HCT116 (cell line): ENCODE measurements around the gene TMEM132A. TPM values are rescaled to one million over a fixed set of nuclear protein-coding genes. Genes with fewer than 3 reads are reported as not detected.

Experiments used
- ATAC-seq: fragments of 200-7000 bp; cut with Tn5 transposase; 2 replicates; pipeline ENCODE4 v1.9.1; 2020; ENCODE audit warnings: mild to moderate bottlenecking, moderate library complexity
- BruUV-seq: library from RNA; stranded (reverse); fragments of 400-500 nt; replicated peaks from 2 replicates; lab custom pipeline; 2021; lab: Mats Ljungman, UMichigan
- CTCF ChIA-PET: fragments of 300-600 bp; sonication (Branson Sonifier 250); formaldehyde crosslinking; loops from one replicate; lab custom pipeline; 2021; ENCODE audit warnings: antibody characterized with exemption; lab: Charles Lee
- POLR2A ChIA-PET: fragments of 300-600, 350-600 bp; sonication (Branson Sonifier 250); formaldehyde crosslinking; loops from one replicate; lab custom pipeline; 2021; ENCODE audit warnings: antibody characterized with exemption; lab: Charles Lee
- RAD21 ChIA-PET, 2 experiments: fragments of 300-600 bp; sonication (Branson Sonifier 250); formaldehyde crosslinking; loops; one replicate each; lab custom pipeline; 2023; ENCODE audit warnings: low total read pairs in 2 of 2; ENCODE audit not compliant: uncharacterized antibody in 2 of 2, unreplicated experiment in 2 of 2, low non-redundant PET in 1 of 2; lab: Charles Lee
- DNase-seq: peaks from one replicate; pipeline ENCODE4 v3.0.0-alpha.2; 2010; ENCODE audit warnings: low read depth, low spot score
- H2AFZ ChIP-seq: fragments of 200-600 bp; shearing (Covaris generic), sonication (generic); 2 replicates; pipeline ENCODE4 v1.6.1; 2017; ENCODE audit warnings: low read depth, mixed run types, mixed read lengths, antibody characterized with exemption, low read length; ENCODE audit not compliant: poor library complexity, severe bottlenecking
- H3K27ac ChIP-seq: 2 replicates; pipeline ENCODE4 v1.5.1; 2012; ENCODE audit warnings: low read depth, low read length
- H3K27me3 ChIP-seq: fragments of 200-600 bp; sonication (generic); 2 replicates; pipeline ENCODE4 v1.6.1; 2016; ENCODE audit warnings: mixed run types, low read length, mixed read lengths; ENCODE audit not compliant: insufficient read depth
- H3K36me3 ChIP-seq, 2 experiments: fragments of 200-500 bp in 1 of 2; fragments of 200-600 bp in 1 of 2; sonication (Bioruptor generic) in 1 of 2; sonication (generic) in 1 of 2; 2 replicates each; pipeline versions ENCODE4 v1.5.1 to v1.6.1; 2014 to 2016; ENCODE audit warnings: low read length in 2 of 2, inconsistent platforms in 1 of 2, mixed read lengths in 1 of 2, mixed run types in 1 of 2; ENCODE audit not compliant: insufficient read depth in 2 of 2, control insufficient read depth in 1 of 2
- H3K4me1 ChIP-seq, 2 experiments: fragments of 200-600 bp in 1 of 2; sonication (generic) in 1 of 2; 2 replicates each; pipeline versions ENCODE4 v1.5.1 to v1.6.1; 2012 to 2017; ENCODE audit warnings: low read length in 2 of 2, inconsistent platforms in 1 of 2, mild to moderate bottlenecking in 1 of 2, mixed read lengths in 1 of 2, mixed run types in 1 of 2, moderate library complexity in 1 of 2; ENCODE audit not compliant: insufficient read depth in 2 of 2, control insufficient read depth in 1 of 2
- H3K4me2 ChIP-seq: fragments of 200-600 bp; sonication (generic); 2 replicates; pipeline ENCODE4 v1.6.1; 2017; ENCODE audit warnings: mixed run types, low read length, mixed read lengths
- H3K4me3 ChIP-seq, 2 experiments: fragments of 200-600 bp in 1 of 2; sonication (generic) in 1 of 2; replicated peaks in 1 of 2; 2 replicates each; pipeline ENCODE4 v1.5.1; 2011 to 2016; ENCODE audit warnings: low read length in 2 of 2, control low read depth in 1 of 2, low read depth in 1 of 2, mild to moderate bottlenecking in 1 of 2, mixed read lengths in 1 of 2, mixed run types in 1 of 2
- H3K79me2 ChIP-seq: fragments of 200-600 bp; sonication (generic); 2 replicates; pipeline ENCODE4 v1.6.1; 2017; ENCODE audit warnings: mild to moderate bottlenecking, mixed run types, low read length, moderate library complexity, mixed read lengths; ENCODE audit not compliant: insufficient read depth
- H3K9ac ChIP-seq: fragments of 200-600 bp; sonication (generic); 2 replicates; pipeline ENCODE4 v1.6.1; 2016; ENCODE audit warnings: low read length, mixed read lengths
- H3K9me2 ChIP-seq: fragments of 200-600 bp; sonication (generic), shearing (Covaris generic); 2 replicates; pipeline ENCODE4 v1.6.1; 2017; ENCODE audit warnings: mixed run types, mild to moderate bottlenecking, moderate library complexity; ENCODE audit not compliant: insufficient read depth
- H3K9me3 ChIP-seq, 2 experiments: fragments of 200-500 bp in 1 of 2; fragments of 200-600 bp in 1 of 2; sonication (Bioruptor generic) in 1 of 2; sonication (generic) in 1 of 2; 2 replicates each; pipeline ENCODE4 v1.6.1; 2014 to 2017; ENCODE audit warnings: low read length in 2 of 2, mixed read lengths in 2 of 2, inconsistent platforms in 1 of 2, low read depth in 1 of 2, mild to moderate bottlenecking in 1 of 2, mixed run types in 1 of 2, moderate library complexity in 1 of 2; ENCODE audit not compliant: control insufficient read depth in 1 of 2, insufficient read depth in 1 of 2
- H4K20me1 ChIP-seq: fragments of 200-600 bp; sonication (generic), shearing (Covaris generic); 2 replicates; pipeline ENCODE4 v1.6.1; 2017; ENCODE audit warnings: mixed run types, mild to moderate bottlenecking, moderate library complexity; ENCODE audit not compliant: insufficient read depth
- CEBPB ChIP-seq: IDR thresholded peaks from 2 replicates; pipeline ENCODE4 v1.6.1; 2012; ENCODE audit warnings: low read depth
- CTCF ChIP-seq, 3 experiments: fragments of 200-600 bp in 1 of 3; sonication (generic) in 1 of 3; IDR thresholded peaks in 2 of 3; conservative IDR thresholded peaks in 1 of 3; 2 replicates each; pipeline ENCODE4 v1.5.1; 2012 to 2017; ENCODE audit warnings: low read depth in 2 of 3, low read length in 2 of 3, antibody characterized with exemption in 1 of 3, borderline replicate concordance in 1 of 3, control low read depth in 1 of 3, mild to moderate bottlenecking in 1 of 3, mixed read lengths in 1 of 3, mixed run types in 1 of 3, moderate library complexity in 1 of 3; ENCODE audit not compliant: insufficient read depth in 1 of 3
- EGR1 ChIP-seq: IDR thresholded peaks from 2 replicates; pipeline ENCODE4 v1.6.1; 2012; ENCODE audit warnings: low read depth
- EZH2phosphoT487 ChIP-seq: fragments of 200-600 bp; IDR thresholded peaks from 2 replicates; pipeline ENCODE4 v1.6.1; 2018; ENCODE audit warnings: antibody characterized with exemption, borderline replicate concordance
- FOSL1 ChIP-seq: IDR thresholded peaks from 2 replicates; pipeline ENCODE4 v1.6.1; 2012; ENCODE audit warnings: low read depth
- POLR2A ChIP-seq: IDR thresholded peaks from 2 replicates; pipeline ENCODE4 v1.7.0; 2011; ENCODE audit warnings: borderline replicate concordance; ENCODE audit not compliant: insufficient read depth, insufficient read length; ENCODE audit errors: extremely low read depth
- POLR2AphosphoS5 ChIP-seq: IDR thresholded peaks from 2 replicates; pipeline ENCODE4 v1.6.1; 2011; ENCODE audit warnings: mild to moderate bottlenecking, low read depth, low read length, moderate library complexity
- RAD21 ChIP-seq: IDR thresholded peaks from 2 replicates; pipeline ENCODE4 v1.6.1; 2012; ENCODE audit warnings: low read depth, mild to moderate bottlenecking
- SIN3A ChIP-seq: IDR thresholded peaks from 2 replicates; pipeline ENCODE4 v1.6.1; 2012; ENCODE audit warnings: low read depth
- SP1 ChIP-seq: IDR thresholded peaks from 2 replicates; pipeline ENCODE4 v1.6.1; 2012; ENCODE audit warnings: low read depth
- SRF ChIP-seq: IDR thresholded peaks from 2 replicates; pipeline ENCODE4 v1.6.1; 2012; ENCODE audit warnings: low read depth
- TCF7L2 ChIP-seq: IDR thresholded peaks from 2 replicates; pipeline ENCODE4 v1.7.0; 2011; ENCODE audit warnings: borderline replicate concordance, inconsistent platforms; ENCODE audit not compliant: insufficient read depth, insufficient read length; ENCODE audit errors: extremely low read depth
- ZNF274 ChIP-seq: fragments of 200-500 bp; sonication (Bioruptor generic); IDR thresholded peaks from 2 replicates; pipeline ENCODE4 v1.6.1; 2014; ENCODE audit warnings: mild to moderate bottlenecking, low read depth, low read length, inconsistent platforms
- intact Hi-C: fragments of 100-400 bp; cut with micrococcal nuclease; formaldehyde crosslinking; loops from 2 replicates; pipeline ENCODE4 v1.10.0; 2022
- total RNA-seq: library from RNA; stranded (reverse); gene quantifications from one replicate; pipeline ENCODE4 v1.2.1, GENCODE V29; 2021; ENCODE audit not compliant: unreplicated experiment

The TMEM132A gene
- total RNA-seq, 1 experiment from 2014 or later, result 120 TPM

DNA sequence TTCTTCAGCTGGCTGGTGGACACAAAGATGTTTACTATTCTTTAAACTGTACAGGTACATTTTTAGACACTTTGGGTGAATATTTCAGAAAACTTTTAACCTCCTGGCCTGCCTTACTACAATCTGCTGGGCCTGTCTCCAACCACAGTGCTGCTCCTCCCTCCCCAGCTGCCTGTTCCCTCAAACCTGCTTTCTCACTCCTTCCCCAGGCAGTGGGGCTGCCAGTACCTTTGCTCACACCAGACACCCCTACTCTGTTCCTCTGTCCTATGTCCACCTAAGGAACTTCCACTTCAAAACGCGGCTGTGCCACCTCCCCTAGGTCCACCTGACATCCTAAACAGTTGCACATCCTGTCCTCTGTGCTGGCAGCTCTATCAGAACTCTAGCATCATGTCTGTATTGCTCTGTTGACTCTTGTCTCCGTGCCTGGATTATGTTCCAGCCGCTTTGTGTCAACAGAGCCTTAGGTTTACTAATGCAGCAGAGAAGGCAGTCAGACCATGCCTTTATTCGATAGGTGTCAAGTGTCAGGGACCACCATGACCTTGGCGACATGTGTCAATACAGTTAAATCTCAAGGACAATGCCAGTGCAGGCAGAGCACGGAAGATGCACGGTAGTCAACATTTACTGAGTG is 43.5 kb upstream of the TMEM132A start:
- Histone ChIP-seq H3K4me3 (no peak overlapping the region), H3K79me2 (no peaks in the 10 kb centered on the region), H3K36me3 (peaks cover 4 to 5% of the 10 kb centered on the region in 2 experiments; a peak in 2 of 4 replicates), H4K20me1 (no peaks in the 10 kb centered on the region), H3K9me3 (no peaks in the 10 kb centered on the region), H3K9me2 (no peaks in the 10 kb centered on the region), H2AFZ (no peak overlapping the region), H3K27ac (no peak overlapping the region), H3K27me3 (no peaks in the 10 kb centered on the region), H3K4me2 (no peak overlapping the region), H3K4me1 (no peaks in the 10 kb centered on the region), H3K9ac (no peak overlapping the region)
- ATAC-seq (no peak), DNase-seq (no peak)
- intact Hi-C loops, result no loop called here
- POLR2A ChIA-PET, result no interaction called here
- no TSS peak for BruUV-seq
- CTCF ChIA-PET, result no interaction called here
- RAD21 ChIA-PET, result no interaction called here
- no peak for TF ChIP-seq SIN3A
- no peak for TF ChIP-seq CEBPB
- no peak for TF ChIP-seq POLR2AphosphoS5
- no peak for TF ChIP-seq EZH2phosphoT487
- no peak for TF ChIP-seq SP1
- no peak for TF ChIP-seq FOSL1
- no peak for TF ChIP-seq SRF
- no peak for TF ChIP-seq EGR1
- no peak for TF ChIP-seq TCF7L2
- TF ChIP-seq ZNF274, result no peak

DNA sequence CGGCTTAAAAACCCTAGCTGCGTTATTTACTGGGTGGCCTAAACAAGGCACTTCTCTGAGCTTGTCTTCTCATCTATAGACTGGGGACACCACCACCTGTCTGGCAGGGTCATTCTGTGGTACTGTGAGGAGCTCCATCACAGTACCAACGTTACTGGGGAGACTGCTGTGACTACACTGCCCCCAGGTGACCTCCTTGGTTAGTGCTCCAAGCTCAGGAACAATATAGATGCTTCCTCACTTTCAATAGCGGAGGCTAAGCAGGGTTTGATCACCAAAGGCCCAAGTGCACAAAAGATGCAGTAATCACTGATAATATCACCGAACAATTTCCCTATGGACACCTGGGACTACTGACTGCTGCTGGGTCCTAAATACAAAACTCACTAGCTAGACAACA is 36.7 kb upstream of the TMEM132A start:
- intact Hi-C loops, result loop anchor here (1.0 to 5.0 kb wide), 3 partner anchors 56 to 185 kb away; no protein-coding TSS in a partner anchor

More for the DNA sequence above, 36.7 kb upstream of the TMEM132A start:
- Histone ChIP-seq H3K4me2 (no peak overlapping the region), H3K79me2 (no peaks in the 10 kb centered on the region), H3K27ac (no peak overlapping the region), H3K36me3 (no peaks in the 10 kb centered on the region; a peak in 1 of 4 replicates), H3K4me1 (no peaks in the 10 kb centered on the region), H3K9ac (no peak overlapping the region), H3K27me3 (no peaks in the 10 kb centered on the region), H3K9me2 (no peaks in the 10 kb centered on the region), H2AFZ (no peak overlapping the region), H4K20me1 (no peaks in the 10 kb centered on the region), H3K9me3 (no peaks in the 10 kb centered on the region), H3K4me3 (no peak overlapping the region)
- ChIA-PET POLR2A (interaction anchor here (0.6 to 1.7 kb wide), 3 partner anchors 18 to 112 kb away, joined by 3 to 5 read pairs (median 4); partner anchors contain the start of gene PRPF19), RAD21 (interaction anchor here (0.9 to 1.8 kb wide), 4 partner anchors 56 to 112 kb away, joined by 4 to 21 read pairs (median 10); no protein-coding TSS in a partner anchor), CTCF (interaction anchor here (0.7 to 1.8 kb wide), 17 partner anchors 9 to 300 kb away, joined by 3 to 86 read pairs (median 4); partner anchors contain the start of genes MS4A15 and VPS37C)
- BruUV-seq, result no TSS peak
- TF ChIP-seq CEBPB (no peak), RAD21 (peak; percentile 78), CTCF (IDR thresholded peaks at IDR 0.05 in 2 of 3, conservative IDR thresholded peaks at IDR 0.05 in 1 of 3; ENCODE audit: borderline replicate concordance in 1 of 3, insufficient read depth in 1 of 3, low read depth in 2 of 3, low read length in 2 of 3) (peak; percentile 61; a peak in 5 of 6 replicates), POLR2A (no peak)
- DNase-seq (peak; percentile 31), ATAC-seq (peak; percentile 95)
